HG02840 (cell line): ENCODE measurements around the gene SYT2.
"Not testable (repeated sequence)": the region's sequence is repeated elsewhere in the genome, so short reads cannot be mapped to it uniquely, and the experiment has no call there.

ENCODE experiments used
- ATAC-seq: cut with Tn5 transposase; IDR thresholded peaks from one replicate; pipeline ENCODE4 v1.9.1; 2021; ENCODE audit warnings: mild to moderate bottlenecking, moderate library complexity, moderate number of reproducible peaks; ENCODE audit not compliant: unreplicated experiment, low FRiP score

SYT2 gene

DNA sequence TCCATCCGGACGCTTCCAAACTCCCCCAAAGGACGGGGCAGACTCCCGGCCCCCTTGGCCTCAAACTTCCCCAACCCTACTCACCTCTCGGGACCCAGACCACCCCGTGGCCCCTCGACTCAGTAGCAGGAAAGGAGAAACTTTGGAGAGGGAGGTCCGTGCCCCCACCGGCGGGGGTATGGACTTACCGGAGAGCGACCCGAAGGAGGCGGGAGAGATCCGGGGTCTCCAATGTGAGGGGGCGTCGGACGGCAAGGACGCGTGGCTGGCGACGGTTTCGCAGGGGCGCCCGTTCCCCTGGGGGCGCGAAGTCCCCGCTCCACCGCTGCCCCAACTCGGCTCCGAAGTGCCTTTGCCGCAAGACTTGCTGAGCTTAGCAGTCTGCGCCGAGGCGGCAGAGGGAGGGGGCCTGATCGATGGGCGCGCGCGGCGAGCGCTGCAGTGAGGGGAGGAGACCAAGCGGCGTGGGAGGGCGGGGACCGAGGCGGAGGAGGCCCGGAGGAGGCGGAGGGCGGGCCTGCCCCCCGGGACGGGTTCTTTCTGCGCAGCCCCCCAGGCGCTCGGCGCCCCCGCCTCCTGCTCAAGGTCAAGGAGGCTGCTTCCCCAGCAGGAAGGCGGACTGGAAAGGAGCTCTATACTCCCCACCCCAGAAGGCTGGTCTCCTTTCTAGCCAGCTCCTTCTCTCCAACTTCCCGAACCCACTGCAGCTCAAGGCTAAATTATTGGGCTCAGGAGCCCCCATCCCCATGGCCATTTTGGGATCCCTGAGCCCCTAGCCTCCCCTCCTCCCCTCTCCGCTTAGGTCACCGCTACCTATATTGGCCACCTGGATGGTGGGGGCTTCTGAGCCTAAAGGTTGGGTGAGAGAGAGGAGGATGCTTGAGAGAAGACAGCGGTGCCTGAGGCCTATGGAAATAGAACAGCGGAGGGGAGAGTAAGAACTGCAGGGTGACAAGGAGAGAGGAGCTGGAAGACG, at the start of gene SYT2:
Gene SYT2, minus strand, starts transcription at position 385 of the 976 bp plus-strand sequence. CDS start 104,682 bp downstream, outside the sequence.
- no peak for ATAC-seq

GRCh38 chr1:202756391-202756790, 46.1 kb upstream of the SYT2 start:
- no peak for ATAC-seq

- ATAC-seq = no peak
Observed at GRCh38 chr1:202754293-202754692, 44.0 kb upstream of the SYT2 start.

GRCh38 chr1:202752774-202753173, 42.5 kb upstream of the SYT2 start:
- no peak for ATAC-seq

GRCh38 chr1:202750761-202751160, 40.5 kb upstream of the SYT2 start:
- no peak for ATAC-seq

GRCh38 chr1:202750024-202750423, 39.8 kb upstream of the SYT2 start:
- ATAC-seq = no peak

GRCh38 chr1:202745323-202745888, 35.2 kb upstream of the SYT2 start:
- no peak for ATAC-seq

GRCh38 chr1:202744770-202745169, 34.5 kb upstream of the SYT2 start:
- not testable (repeated sequence) for ATAC-seq

GRCh38 chr1:202742496-202742895, 32.2 kb upstream of the SYT2 start:
- ATAC-seq = no peak

- no peak for ATAC-seq
Observed at GRCh38 chr1:202733251-202733650, 23.0 kb upstream of the SYT2 start.

- ATAC-seq = no peak
Observed at GRCh38 chr1:202728951-202729350, 18.7 kb upstream of the SYT2 start.

DNA sequence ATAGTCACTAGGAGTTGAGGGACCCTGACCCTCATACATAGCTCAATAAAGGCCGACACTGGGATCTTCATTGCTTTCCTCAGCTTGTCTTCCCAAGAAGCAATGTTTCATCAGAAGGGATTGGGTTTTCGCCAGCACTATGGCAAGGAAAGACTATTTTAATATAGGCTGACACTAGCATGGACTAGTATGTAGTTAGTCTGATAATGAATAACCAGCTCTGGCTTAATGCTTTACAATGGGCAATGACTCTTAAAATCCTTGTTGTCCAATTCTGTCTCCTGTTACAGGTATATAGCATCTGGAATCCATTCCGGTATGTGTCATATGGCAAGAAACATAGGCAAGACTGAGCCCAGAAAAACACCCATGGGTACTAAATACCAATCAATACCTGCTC, 15.3 kb upstream of the SYT2 start:
- no peak for ATAC-seq

- no peak for ATAC-seq
Observed at GRCh38 chr1:202723708-202724107, 13.5 kb upstream of the SYT2 start.

DNA sequence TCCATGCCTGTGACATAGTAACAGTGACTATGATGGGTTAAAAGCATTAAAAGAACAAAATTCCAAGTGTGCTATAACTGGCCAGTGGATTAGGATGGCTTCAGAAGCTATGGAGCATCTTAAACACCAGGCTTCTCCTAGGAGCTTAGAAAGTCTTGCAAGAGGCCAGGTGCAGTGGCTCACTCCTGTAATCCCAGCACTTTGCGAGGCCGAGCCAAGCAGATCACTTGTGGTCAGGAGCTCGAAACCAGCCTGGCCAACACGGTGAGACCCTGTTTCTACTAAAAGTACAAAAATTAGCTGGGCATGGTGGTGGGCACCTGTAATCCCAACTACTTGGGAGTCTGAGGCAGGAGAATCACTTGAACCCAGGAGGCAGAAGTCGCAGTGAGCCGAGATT, 12.8 kb upstream of the SYT2 start:
- not testable (repeated sequence) for ATAC-seq

DNA sequence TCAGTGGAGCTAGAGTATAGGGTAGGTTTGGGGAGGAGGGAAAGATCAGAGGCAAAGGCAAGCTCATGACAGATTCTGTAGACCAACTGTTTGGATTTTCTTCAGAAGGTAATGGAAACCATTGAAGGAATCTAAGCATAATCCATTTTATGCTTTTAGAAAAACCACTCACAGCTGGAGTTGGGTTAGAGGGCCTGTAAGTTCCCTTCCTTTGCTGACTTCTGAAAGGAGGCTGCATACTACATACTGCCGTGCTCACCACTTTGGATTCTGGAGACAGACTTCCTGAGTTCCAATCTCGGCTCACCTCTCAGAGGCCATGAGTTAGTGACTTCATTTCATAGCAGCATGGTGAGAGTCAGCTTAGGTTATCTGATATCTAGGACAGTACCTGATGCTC, 6.4 kb upstream of the SYT2 start:
- no peak for ATAC-seq

- ATAC-seq = not testable (repeated sequence)
Observed at GRCh38 chr1:202714202-202714601, 3.9 kb upstream of the SYT2 start.

- no peak for ATAC-seq
Observed at GRCh38 chr1:202713110-202713509, 2.9 kb upstream of the SYT2 start.

- ATAC-seq = no peak
Observed at GRCh38 chr1:202711949-202712635, 1.8 kb upstream of the SYT2 start.

DNA sequence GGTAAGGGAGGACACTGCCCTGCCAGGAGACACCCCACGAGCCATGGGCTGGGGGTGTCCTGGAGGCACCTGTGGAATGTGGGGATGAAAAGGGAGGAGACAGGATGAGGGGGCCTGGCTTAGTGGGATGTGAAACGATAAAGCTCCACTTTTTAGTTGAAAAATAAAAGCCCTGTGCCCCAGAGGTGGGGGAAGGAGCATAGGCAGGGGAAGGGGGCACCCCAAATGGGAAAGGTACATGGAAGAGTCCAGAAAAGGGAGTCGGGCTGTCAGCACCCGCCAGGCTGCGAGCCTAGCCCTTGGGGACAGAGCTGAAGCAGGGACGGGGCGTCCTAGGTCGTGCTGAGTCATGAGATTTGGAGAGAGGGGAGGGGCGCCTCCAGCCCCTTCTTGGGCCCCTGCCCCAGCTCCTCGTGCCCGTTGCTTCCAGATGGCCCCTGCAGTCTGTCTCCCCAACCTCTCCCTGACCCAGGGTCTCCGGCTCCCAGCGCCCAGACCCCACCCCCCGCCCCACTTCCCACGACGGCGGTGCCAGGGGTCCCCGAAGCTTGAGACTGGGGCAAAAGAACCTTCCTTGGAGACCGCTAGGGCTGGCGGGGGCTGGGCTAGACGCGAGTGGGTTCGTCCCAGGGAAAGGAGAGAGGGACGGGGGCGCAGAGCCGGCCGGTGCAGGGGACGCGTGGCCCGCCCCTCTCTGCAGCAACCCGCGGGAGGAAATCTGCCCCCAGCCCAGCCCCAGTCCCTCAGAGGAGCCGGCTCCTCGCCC, 795 bp downstream of the SYT2 start:
- ATAC-seq = no peak

- ATAC-seq = no peak
Observed at GRCh38 chr1:202708456-202709275, 1.6 kb downstream of the SYT2 start.
